ENCODE results near the gene CDK10. TPM values are rescaled to one million over a fixed set of nuclear protein-coding genes. Genes with fewer than 3 reads are reported as not detected.
A peak's percentile ranks its signal among the peaks of the same experiment; 100 is the strongest.

Gene CDK10
- total and polyA plus RNA-seq, 9 of the 15 experiments (the other 6 are each of a cell fraction or from before 2014, with no cell fraction given) = 2.0 to 85.1 (median 40.1) TPM

DNA sequence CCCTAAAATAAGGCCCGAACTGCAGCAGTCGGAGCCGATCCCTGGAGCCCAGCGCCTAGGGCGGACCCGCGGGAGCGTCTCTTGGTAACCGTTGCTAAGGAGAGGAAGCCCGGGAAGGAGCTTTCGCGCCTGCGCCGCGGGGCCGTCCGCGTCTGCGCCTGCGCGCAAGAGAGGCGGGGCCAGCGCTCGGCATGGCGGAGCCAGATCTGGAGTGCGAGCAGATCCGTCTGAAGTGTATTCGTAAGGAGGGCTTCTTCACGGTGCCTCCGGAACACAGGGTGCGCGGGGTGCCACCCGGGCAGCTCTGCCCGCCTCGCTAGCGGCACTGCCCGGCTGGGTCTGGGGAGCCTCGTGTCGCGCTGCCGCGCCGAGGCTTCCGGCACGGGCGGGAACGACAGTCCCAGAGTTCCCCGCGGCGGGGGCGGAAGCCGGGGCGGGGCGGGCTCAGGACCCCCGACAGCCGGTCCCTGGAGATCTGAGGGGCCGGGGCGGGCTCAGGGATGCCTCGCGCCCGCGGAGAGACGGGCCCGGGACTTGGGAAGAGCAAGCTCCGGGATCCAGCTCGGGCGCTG, at the start of gene CDK10 (continued):
- TF ChIP-seq, protein P1, sequence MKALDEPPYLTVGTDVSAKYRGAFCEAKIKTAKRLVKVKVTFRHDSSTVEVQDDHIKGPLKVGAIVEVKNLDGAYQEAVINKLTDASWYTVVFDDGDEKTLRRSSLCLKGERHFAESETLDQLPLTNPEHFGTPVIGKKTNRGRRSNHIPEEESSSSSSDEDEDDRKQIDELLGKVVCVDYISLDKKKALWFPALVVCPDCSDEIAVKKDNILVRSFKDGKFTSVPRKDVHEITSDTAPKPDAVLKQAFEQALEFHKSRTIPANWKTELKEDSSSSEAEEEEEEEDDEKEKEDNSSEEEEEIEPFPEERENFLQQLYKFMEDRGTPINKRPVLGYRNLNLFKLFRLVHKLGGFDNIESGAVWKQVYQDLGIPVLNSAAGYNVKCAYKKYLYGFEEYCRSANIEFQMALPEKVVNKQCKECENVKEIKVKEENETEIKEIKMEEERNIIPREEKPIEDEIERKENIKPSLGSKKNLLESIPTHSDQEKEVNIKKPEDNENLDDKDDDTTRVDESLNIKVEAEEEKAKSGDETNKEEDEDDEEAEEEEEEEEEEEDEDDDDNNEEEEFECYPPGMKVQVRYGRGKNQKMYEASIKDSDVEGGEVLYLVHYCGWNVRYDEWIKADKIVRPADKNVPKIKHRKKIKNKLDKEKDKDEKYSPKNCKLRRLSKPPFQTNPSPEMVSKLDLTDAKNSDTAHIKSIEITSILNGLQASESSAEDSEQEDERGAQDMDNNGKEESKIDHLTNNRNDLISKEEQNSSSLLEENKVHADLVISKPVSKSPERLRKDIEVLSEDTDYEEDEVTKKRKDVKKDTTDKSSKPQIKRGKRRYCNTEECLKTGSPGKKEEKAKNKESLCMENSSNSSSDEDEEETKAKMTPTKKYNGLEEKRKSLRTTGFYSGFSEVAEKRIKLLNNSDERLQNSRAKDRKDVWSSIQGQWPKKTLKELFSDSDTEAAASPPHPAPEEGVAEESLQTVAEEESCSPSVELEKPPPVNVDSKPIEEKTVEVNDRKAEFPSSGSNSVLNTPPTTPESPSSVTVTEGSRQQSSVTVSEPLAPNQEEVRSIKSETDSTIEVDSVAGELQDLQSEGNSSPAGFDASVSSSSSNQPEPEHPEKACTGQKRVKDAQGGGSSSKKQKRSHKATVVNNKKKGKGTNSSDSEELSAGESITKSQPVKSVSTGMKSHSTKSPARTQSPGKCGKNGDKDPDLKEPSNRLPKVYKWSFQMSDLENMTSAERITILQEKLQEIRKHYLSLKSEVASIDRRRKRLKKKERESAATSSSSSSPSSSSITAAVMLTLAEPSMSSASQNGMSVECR (CRISPR knock-in tag; IDR thresholded peaks at IDR 0.05) = peak; percentile 88; the same call in 1 of the 2 replicates
- TF ChIP-seq ZBTB17 (CRISPR knock-in tag; IDR thresholded peaks at IDR 0.05) = peak; percentile 15; the same call in 1 of the 2 replicates
- no peak for TF ChIP-seq WHSC1 (IDR thresholded peaks at IDR 0.05; ENCODE audit: low read length)
- TF ChIP-seq MCM2 (IDR thresholded peaks at IDR 0.05; ENCODE audit: low read depth) = no peak
- no peak for TF ChIP-seq MCM7 (IDR thresholded peaks at IDR 0.05)
- TF ChIP-seq, protein P2, sequence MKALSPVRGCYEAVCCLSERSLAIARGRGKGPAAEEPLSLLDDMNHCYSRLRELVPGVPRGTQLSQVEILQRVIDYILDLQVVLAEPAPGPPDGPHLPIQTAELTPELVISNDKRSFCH (CRISPR knock-in tag; IDR thresholded peaks at IDR 0.05) = no peak
- TF ChIP-seq, protein P2 (tag; IDR thresholded peaks at IDR 0.05) = no peak
- peak; percentile 94 for TF ChIP-seq SUPT5H (IDR thresholded peaks at IDR 0.05)
- peak; percentile 94 for TF ChIP-seq SIN3B (IDR thresholded peaks at IDR 0.05; ENCODE audit: low read depth)
- TF ChIP-seq SIRT6 (IDR thresholded peaks at IDR 0.05; ENCODE audit: low read depth, low read length) = no peak
- TF ChIP-seq SETDB1 (IDR thresholded peaks at IDR 0.05; ENCODE audit: low read length) = no peak
- no peak for TF ChIP-seq ILF3 (IDR thresholded peaks at IDR 0.05; ENCODE audit: borderline replicate concordance)
- peak; percentile 78 for TF ChIP-seq ELF2 (CRISPR knock-in tag; IDR thresholded peaks at IDR 0.05)
- TF ChIP-seq ZNF175 (CRISPR knock-in tag; IDR thresholded peaks at IDR 0.05; ENCODE audit: low read depth) = no peak
- no peak for TF ChIP-seq SMAD2 (IDR thresholded peaks at IDR 0.05; ENCODE audit: low read depth, low read length)
- peak; percentile 98 for TF ChIP-seq RFX1 (IDR thresholded peaks at IDR 0.05)
- TF ChIP-seq, protein P3, sequence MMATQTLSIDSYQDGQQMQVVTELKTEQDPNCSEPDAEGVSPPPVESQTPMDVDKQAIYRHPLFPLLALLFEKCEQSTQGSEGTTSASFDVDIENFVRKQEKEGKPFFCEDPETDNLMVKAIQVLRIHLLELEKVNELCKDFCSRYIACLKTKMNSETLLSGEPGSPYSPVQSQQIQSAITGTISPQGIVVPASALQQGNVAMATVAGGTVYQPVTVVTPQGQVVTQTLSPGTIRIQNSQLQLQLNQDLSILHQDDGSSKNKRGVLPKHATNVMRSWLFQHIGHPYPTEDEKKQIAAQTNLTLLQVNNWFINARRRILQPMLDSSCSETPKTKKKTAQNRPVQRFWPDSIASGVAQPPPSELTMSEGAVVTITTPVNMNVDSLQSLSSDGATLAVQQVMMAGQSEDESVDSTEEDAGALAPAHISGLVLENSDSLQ (IDR thresholded peaks at IDR 0.05) = no peak
- TF ChIP-seq E2F3 (CRISPR knock-in tag; IDR thresholded peaks at IDR 0.05) = peak; percentile 85
- no peak for TF ChIP-seq HMG20A (CRISPR knock-in tag; conservative IDR thresholded peaks at IDR 0.05)
- peak; percentile 30; the same call in 1 of the 2 replicates for TF ChIP-seq MTA3 (IDR thresholded peaks at IDR 0.05; ENCODE audit: borderline replicate concordance)
- TF ChIP-seq ESRRA (IDR thresholded peaks at IDR 0.05; ENCODE audit: borderline replicate concordance, low read depth) = no peak
- no peak for TF ChIP-seq COPS2 (conservative IDR thresholded peaks at IDR 0.05)
- TF ChIP-seq EHMT2 (IDR thresholded peaks at IDR 0.05) = no peak
- TF ChIP-seq CXXC5 (CRISPR knock-in tag; IDR thresholded peaks at IDR 0.05) = peak; percentile 81
- TF ChIP-seq ZNF143 (CRISPR knock-in tag; IDR thresholded peaks at IDR 0.05) = peak; percentile 76
- TF ChIP-seq MAZ (CRISPR knock-in tag; conservative IDR thresholded peaks at IDR 0.05 in 1 of 2, IDR thresholded peaks at IDR 0.05 in 1 of 2) = peak in 1 of 2 experiments; percentile 84
- no peak for TF ChIP-seq NELFE (IDR thresholded peaks at IDR 0.05; ENCODE audit: insufficient read depth, insufficient read length)
